ENCODE measurements around the gene TMC4. TPM values are rescaled to one million over a fixed set of nuclear protein-coding genes. Genes with fewer than 3 reads are reported as not detected.
A peak's percentile ranks its signal among the peaks of the same experiment; 100 is the strongest.

TMC4 gene
- total and polyA plus RNA-seq, 2 donors from 2014 or later, result 64.6 to 98.9 TPM

DNA sequence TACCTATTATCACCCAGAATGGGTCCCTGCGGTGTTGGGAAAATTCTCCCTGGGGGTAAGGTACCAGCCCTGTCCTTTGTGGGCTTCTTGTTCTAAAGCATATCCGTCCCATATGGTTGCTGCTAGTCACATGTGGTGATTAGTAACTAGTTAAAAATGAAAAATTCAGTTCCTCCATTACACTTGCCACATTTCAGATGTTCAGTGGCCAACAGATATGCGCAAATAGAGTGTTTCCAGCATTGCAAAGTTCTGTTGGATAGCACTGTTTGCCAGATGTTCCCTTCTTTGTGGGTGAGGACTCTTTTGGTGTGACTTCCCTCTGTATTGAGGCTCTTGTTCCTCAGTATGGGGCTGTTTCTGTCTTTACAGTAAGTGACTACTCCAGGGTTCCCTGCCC is 31.6 kb downstream of the TMC4 start:
- Histone ChIP-seq H3K27ac (ENCODE audit: low read depth in 2 of 2, low read length in 2 of 2) (no peak overlapping the region), H3K4me1 (ENCODE audit: control insufficient read depth in 2 of 3, insufficient read depth in 2 of 3, low read depth in 1 of 3, low read length in 3 of 3) (peaks cover 0 to 25% (median 0%) of the 10 kb centered on the region in 3 donors), H3K9ac (ENCODE audit: low read length in 3 of 3) (no peak overlapping the region), H3K4me3 (ENCODE audit: low read length in 3 of 3) (no peak overlapping the region), H3K27me3 (ENCODE audit: control insufficient read depth, insufficient read depth, low read length) (no peaks in the 10 kb centered on the region), H3K9me3 (ENCODE audit: control insufficient read depth in 2 of 3, insufficient read depth in 1 of 3, low read length in 3 of 3) (no peaks in the 10 kb centered on the region), H3K36me3 (ENCODE audit: control insufficient read depth in 2 of 3, insufficient read depth in 3 of 3, low read length in 3 of 3) (peaks cover 13 to 46% (median 34%) of the 10 kb centered on the region in 3 donors)
- TF ChIP-seq, protein P1, sequence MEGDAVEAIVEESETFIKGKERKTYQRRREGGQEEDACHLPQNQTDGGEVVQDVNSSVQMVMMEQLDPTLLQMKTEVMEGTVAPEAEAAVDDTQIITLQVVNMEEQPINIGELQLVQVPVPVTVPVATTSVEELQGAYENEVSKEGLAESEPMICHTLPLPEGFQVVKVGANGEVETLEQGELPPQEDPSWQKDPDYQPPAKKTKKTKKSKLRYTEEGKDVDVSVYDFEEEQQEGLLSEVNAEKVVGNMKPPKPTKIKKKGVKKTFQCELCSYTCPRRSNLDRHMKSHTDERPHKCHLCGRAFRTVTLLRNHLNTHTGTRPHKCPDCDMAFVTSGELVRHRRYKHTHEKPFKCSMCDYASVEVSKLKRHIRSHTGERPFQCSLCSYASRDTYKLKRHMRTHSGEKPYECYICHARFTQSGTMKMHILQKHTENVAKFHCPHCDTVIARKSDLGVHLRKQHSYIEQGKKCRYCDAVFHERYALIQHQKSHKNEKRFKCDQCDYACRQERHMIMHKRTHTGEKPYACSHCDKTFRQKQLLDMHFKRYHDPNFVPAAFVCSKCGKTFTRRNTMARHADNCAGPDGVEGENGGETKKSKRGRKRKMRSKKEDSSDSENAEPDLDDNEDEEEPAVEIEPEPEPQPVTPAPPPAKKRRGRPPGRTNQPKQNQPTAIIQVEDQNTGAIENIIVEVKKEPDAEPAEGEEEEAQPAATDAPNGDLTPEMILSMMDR (IDR thresholded peaks at IDR 0.05; ENCODE audit: borderline replicate concordance, extremely low read depth, insufficient read depth), result no peak
- intact Hi-C loops (cut with DNase I), result no loop called here
- FAIRE-seq, result no peak
- no peak for DNase-seq

DNA sequence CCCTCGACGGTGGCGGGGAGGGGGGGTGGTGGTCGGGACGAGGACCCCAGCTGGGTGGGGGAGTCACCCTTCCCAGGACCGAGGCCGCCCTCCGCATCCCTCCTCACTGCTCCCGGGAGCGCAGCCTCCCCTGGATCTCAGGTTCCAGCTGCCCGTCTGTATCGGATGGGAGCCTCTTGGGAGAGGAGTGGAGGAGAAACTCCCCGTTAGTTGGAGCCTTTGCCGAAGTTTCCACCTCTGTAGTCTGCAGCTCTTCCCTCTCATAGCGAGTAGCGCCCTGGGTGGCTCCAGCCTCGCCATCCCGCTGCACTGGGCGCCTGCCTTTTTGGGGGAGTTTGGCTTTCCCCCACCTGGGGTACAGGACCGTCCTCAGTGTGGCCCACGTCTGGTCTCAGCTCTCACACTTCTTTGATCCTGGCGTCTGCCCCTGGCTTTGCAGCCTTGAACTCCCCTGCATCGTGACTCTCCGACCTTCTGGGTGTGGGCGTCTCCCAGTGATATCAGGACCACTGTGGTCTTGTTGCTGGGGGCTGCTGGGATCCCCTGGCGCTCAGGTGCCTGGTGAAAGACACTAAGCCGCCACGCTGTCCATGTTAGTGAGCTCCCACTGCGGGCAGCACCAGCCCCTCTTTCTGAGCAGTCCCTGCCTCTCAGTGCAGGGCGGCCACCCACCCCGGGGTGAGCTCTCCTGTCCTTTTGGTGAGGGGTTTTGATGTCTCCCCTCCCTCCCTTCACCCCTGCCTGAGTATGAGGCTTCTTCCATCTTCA is 34.3 kb downstream of the TMC4 start:
- H3K9ac ChIP-seq (ENCODE audit: low read length in 3 of 3), result peak overlapping the region in 1 of 3 donors; percentile 54
- no peak overlapping the region for H3K27ac ChIP-seq (ENCODE audit: low read depth in 2 of 2, low read length in 2 of 2)
- no peaks in the 10 kb centered on the region for H3K9me3 ChIP-seq (ENCODE audit: control insufficient read depth in 2 of 3, insufficient read depth in 1 of 3, low read length in 3 of 3)
- DNase-seq, result peak in 4 of 5 donors; percentile 24 to 78 (median 38)
- no peaks in the 10 kb centered on the region for H3K27me3 ChIP-seq (ENCODE audit: control insufficient read depth, insufficient read depth, low read length)
- H3K4me1 ChIP-seq (ENCODE audit: control insufficient read depth in 2 of 3, insufficient read depth in 2 of 3, low read depth in 1 of 3, low read length in 3 of 3), result peaks cover 0 to 30% (median 0%) of the 10 kb centered on the region in 3 donors
- TF ChIP-seq, protein P1 (IDR thresholded peaks at IDR 0.05; ENCODE audit: borderline replicate concordance, extremely low read depth, insufficient read depth), result no peak
- H3K4me3 ChIP-seq (ENCODE audit: low read length in 3 of 3), result peak overlapping the region; percentile 12 to 68 (median 52)
- no peak for FAIRE-seq
- H3K36me3 ChIP-seq (ENCODE audit: control insufficient read depth in 2 of 3, insufficient read depth in 3 of 3, low read length in 3 of 3), result peaks cover 6 to 19% (median 12%) of the 10 kb centered on the region in 3 donors
- intact Hi-C loops (cut with DNase I), result no loop called here

GRCh38 chr19:54137699-54138488 is 35.1 kb downstream of the TMC4 start, which contains the start of gene CNOT3:
Gene CNOT3, plus strand, starts transcription at chr19:54137762. Its CDS starts 5,217 bp downstream, at chr19:54142979.
- TF ChIP-seq, protein P1 (IDR thresholded peaks at IDR 0.05; ENCODE audit: borderline replicate concordance, extremely low read depth, insufficient read depth), result no peak
- Histone ChIP-seq H3K9ac (ENCODE audit: low read length in 3 of 3) (peak within 1 kb of the TSS; percentile 57 to 70 (median 63)), H3K4me1 (ENCODE audit: control insufficient read depth in 2 of 3, insufficient read depth in 2 of 3, low read depth in 1 of 3, low read length in 3 of 3) (peaks cover 0 to 30% (median 0%) of the 10 kb centered on the region in 3 donors), H3K36me3 (ENCODE audit: control insufficient read depth in 2 of 3, insufficient read depth in 3 of 3, low read length in 3 of 3) (peaks cover 3 to 12% (median 4%) of the 10 kb centered on the region in 3 donors), H3K9me3 (ENCODE audit: control insufficient read depth in 2 of 3, insufficient read depth in 1 of 3, low read length in 3 of 3) (no peaks in the 10 kb centered on the region), H3K4me3 (ENCODE audit: low read length in 3 of 3) (peak within 1 kb of the TSS; percentile 80 to 96 (median 87)), H3K27me3 (ENCODE audit: control insufficient read depth, insufficient read depth, low read length) (no peaks in the 10 kb centered on the region), H3K27ac (ENCODE audit: low read depth in 2 of 2, low read length in 2 of 2) (peak within 1 kb of the TSS; percentile 84 to 88)
- intact Hi-C loops (cut with DNase I), result no loop called here
- no peak for FAIRE-seq
- peak in 4 of 5 donors; percentile 12 to 87 (median 62) for DNase-seq
